ENCODE data around the gene EHMT1. TPM values are rescaled to one million over a fixed set of nuclear protein-coding genes. Genes with fewer than 3 reads are reported as not detected.
"Not testable (repeated sequence)": the region's sequence is repeated elsewhere in the genome, so short reads cannot be mapped to it uniquely, and the experiment has no call there.

Gene EHMT1
- total RNA-seq, 1 donor = 46.3 TPM

- no peaks in the 10 kb centered on the region for H3K79me2 ChIP-seq (ENCODE audit: insufficient read depth, low read length)
Observed at GRCh38 chr9:137875354-137875753, 256.5 kb downstream of the EHMT1 start.

GRCh38 chr9:137875846-137876245 lies 257.0 kb downstream of the EHMT1 start:
- H4K20me1 ChIP-seq (ENCODE audit: insufficient read depth, low read length) = no peaks in the 10 kb centered on the region
- no peaks in the 10 kb centered on the region for H3K9me3 ChIP-seq (ENCODE audit: low read depth, low read length)
- H3K27ac ChIP-seq (ENCODE audit: low read depth, low read length) = no peak overlapping the region
- DNase-seq (ENCODE audit: insufficient read length, low spot score, missing footprints) = peak; percentile 23
- TF ChIP-seq CTCF (IDR thresholded peaks at IDR 0.05; ENCODE audit: extremely low read depth, low read depth, low read length) = no peak
- no peak overlapping the region for H3K4me2 ChIP-seq (ENCODE audit: insufficient read depth, low read length)
- no peaks in the 10 kb centered on the region for H3K4me1 ChIP-seq (ENCODE audit: insufficient read depth, low read length)
- H3K79me2 ChIP-seq (ENCODE audit: insufficient read depth, low read length) = no peaks in the 10 kb centered on the region
- peaks cover 7% of the 10 kb centered on the region for H3K27me3 ChIP-seq (ENCODE audit: insufficient read depth, low read length)
- no peaks in the 10 kb centered on the region for H3K36me3 ChIP-seq (ENCODE audit: insufficient read depth, low read length)
- H3K4me3 ChIP-seq (ENCODE audit: insufficient read depth, low read length) = no peak overlapping the region
- H2AFZ ChIP-seq (ENCODE audit: low read length) = no peak overlapping the region

More at GRCh38 chr9:137875354-137875753, 256.5 kb downstream of the EHMT1 start:
- H3K36me3 ChIP-seq (ENCODE audit: insufficient read depth, low read length) = no peaks in the 10 kb centered on the region
- no peak overlapping the region for H3K27ac ChIP-seq (ENCODE audit: low read depth, low read length)
- DNase-seq (ENCODE audit: insufficient read length, low spot score, missing footprints) = peak; percentile 55
- TF ChIP-seq CTCF (IDR thresholded peaks at IDR 0.05; ENCODE audit: extremely low read depth, low read depth, low read length) = no peak
- H3K4me2 ChIP-seq (ENCODE audit: insufficient read depth, low read length) = no peak overlapping the region
- no peak overlapping the region for H3K4me3 ChIP-seq (ENCODE audit: insufficient read depth, low read length)
- no peaks in the 10 kb centered on the region for H3K4me1 ChIP-seq (ENCODE audit: insufficient read depth, low read length)
- no peaks in the 10 kb centered on the region for H3K9me3 ChIP-seq (ENCODE audit: low read depth, low read length)
- H4K20me1 ChIP-seq (ENCODE audit: insufficient read depth, low read length) = no peaks in the 10 kb centered on the region
- no peak overlapping the region for H2AFZ ChIP-seq (ENCODE audit: low read length)
- H3K27me3 ChIP-seq (ENCODE audit: insufficient read depth, low read length) = peaks cover 7% of the 10 kb centered on the region

GRCh38 chr9:137876269-137876668 lies 257.5 kb downstream of the EHMT1 start:
- no peaks in the 10 kb centered on the region for H4K20me1 ChIP-seq (ENCODE audit: insufficient read depth, low read length)
- peak; percentile 67 for DNase-seq (ENCODE audit: insufficient read length, low spot score, missing footprints)
- H3K27ac ChIP-seq (ENCODE audit: low read depth, low read length) = no peak overlapping the region
- H3K4me2 ChIP-seq (ENCODE audit: insufficient read depth, low read length) = no peak overlapping the region
- TF ChIP-seq CTCF (IDR thresholded peaks at IDR 0.05; ENCODE audit: extremely low read depth, low read depth, low read length) = no peak
- no peaks in the 10 kb centered on the region for H3K79me2 ChIP-seq (ENCODE audit: insufficient read depth, low read length)
- H3K36me3 ChIP-seq (ENCODE audit: insufficient read depth, low read length) = no peaks in the 10 kb centered on the region
- no peaks in the 10 kb centered on the region for H3K9me3 ChIP-seq (ENCODE audit: low read depth, low read length)
- H3K27me3 ChIP-seq (ENCODE audit: insufficient read depth, low read length) = peaks cover 7% of the 10 kb centered on the region
- H3K4me1 ChIP-seq (ENCODE audit: insufficient read depth, low read length) = no peaks in the 10 kb centered on the region
- no peak overlapping the region for H2AFZ ChIP-seq (ENCODE audit: low read length)
- no peak overlapping the region for H3K4me3 ChIP-seq (ENCODE audit: insufficient read depth, low read length)

GRCh38 chr9:137876781-137877386 lies 258.1 kb downstream of the EHMT1 start:
- Histone ChIP-seq H3K4me2 (ENCODE audit: insufficient read depth, low read length) (no peak overlapping the region), H3K79me2 (ENCODE audit: insufficient read depth, low read length) (no peaks in the 10 kb centered on the region)
- TF ChIP-seq CTCF (IDR thresholded peaks at IDR 0.05; ENCODE audit: extremely low read depth, low read depth, low read length) = no peak

GRCh38 chr9:137877506-137878122 lies 258.8 kb downstream of the EHMT1 start, which contains the start of gene CACNA1B:
Gene CACNA1B, plus strand, starts transcription at chr9:137877782. Its CDS starts 152 bp downstream, at chr9:137877934.
- not testable (repeated sequence) for H3K4me3 ChIP-seq (ENCODE audit: insufficient read depth, low read length)

More at GRCh38 chr9:137876781-137877386, 258.1 kb downstream of the EHMT1 start:
- Histone ChIP-seq H3K27ac (ENCODE audit: low read depth, low read length) (no peak overlapping the region), H3K4me1 (ENCODE audit: insufficient read depth, low read length) (no peaks in the 10 kb centered on the region), H3K4me3 (ENCODE audit: insufficient read depth, low read length) (no peak overlapping the region), H3K27me3 (ENCODE audit: insufficient read depth, low read length) (peaks cover 7% of the 10 kb centered on the region), H4K20me1 (ENCODE audit: insufficient read depth, low read length) (no peaks in the 10 kb centered on the region), H3K9me3 (ENCODE audit: low read depth, low read length) (no peaks in the 10 kb centered on the region), H3K36me3 (ENCODE audit: insufficient read depth, low read length) (no peaks in the 10 kb centered on the region), H2AFZ (ENCODE audit: low read length) (no peak overlapping the region)
- DNase-seq (ENCODE audit: insufficient read length, low spot score, missing footprints) = peak; percentile 67

More at GRCh38 chr9:137877506-137878122, 258.8 kb downstream of the EHMT1 start, which contains the start of gene CACNA1B:
- not testable (repeated sequence) for H3K27me3 ChIP-seq (ENCODE audit: insufficient read depth, low read length); H3K9me3 ChIP-seq (ENCODE audit: low read depth, low read length); H2AFZ ChIP-seq (ENCODE audit: low read length); H3K36me3 ChIP-seq (ENCODE audit: insufficient read depth, low read length); H3K4me1 ChIP-seq (ENCODE audit: insufficient read depth, low read length); H3K79me2 ChIP-seq (ENCODE audit: insufficient read depth, low read length); H3K27ac ChIP-seq (ENCODE audit: low read depth, low read length); H4K20me1 ChIP-seq (ENCODE audit: insufficient read depth, low read length)
- DNase-seq (ENCODE audit: insufficient read length, low spot score, missing footprints) = peak; percentile 73
- peak within 1 kb of the TSS; percentile 58 for H3K4me2 ChIP-seq (ENCODE audit: insufficient read depth, low read length)
